C4-2B (cell line): Measurements from ENCODE around the gene KLK15.

Source experiments
- H3K27ac ChIP-seq: fragments of 450-650 bp; 2 replicates; pipeline ENCODE4 v1.5.1; 2017
- CTCF ChIP-seq: fragments of 450-650 bp; conservative IDR thresholded peaks from 2 replicates; pipeline ENCODE4 v1.5.1; 2017; ENCODE audit warnings: mild to moderate bottlenecking
- ZFX ChIP-seq: fragments of 450-650 bp; IDR thresholded peaks from 2 replicates; pipeline ENCODE4 v1.6.1; 2017

KLK15 gene

GRCh38 chr19:50826492-50827240 is 6.7 kb downstream of the KLK15 start:
- no peak for TF ChIP-seq ZFX
- TF ChIP-seq CTCF, result no peak
- H3K27ac ChIP-seq, result no peak overlapping the region

GRCh38 chr19:50823389-50824042 is 9.9 kb downstream of the KLK15 start, which contains the start of gene KLK1:
TSS of gene KLK1 (minus strand) at chr19:50823787. CDS start at chr19:50823748, 39 bp downstream.
- H3K27ac ChIP-seq, result no peak within 1 kb of the TSS

GRCh38 chr19:50822661-50823208 is 10.6 kb downstream of the KLK15 start:
- no peak overlapping the region for H3K27ac ChIP-seq
- TF ChIP-seq ZFX, result no peak
- no peak for TF ChIP-seq CTCF

More at GRCh38 chr19:50823389-50824042, 9.9 kb downstream of the KLK15 start, which contains the start of gene KLK1:
- TF ChIP-seq ZFX, result no peak
- no peak for TF ChIP-seq CTCF

GRCh38 chr19:50821622-50822021 is 11.8 kb downstream of the KLK15 start:
- H3K27ac ChIP-seq, result peak overlapping the region; percentile 1; the same call in 1 of the 2 replicates
- TF ChIP-seq CTCF (no peak), ZFX (no peak)

GRCh38 chr19:50821248-50821612 is 12.1 kb downstream of the KLK15 start:
- H3K27ac ChIP-seq, result no peak overlapping the region; the same call in 1 of the 2 replicates
- TF ChIP-seq CTCF (no peak), ZFX (no peak)

- no peak overlapping the region; the same call in 1 of the 2 replicates for H3K27ac ChIP-seq
- TF ChIP-seq CTCF (no peak), ZFX (no peak)
Observed at GRCh38 chr19:50820549-50821247, 12.7 kb downstream of the KLK15 start.
